NCI-H1436 treated with DMSO at 0.1 percent for 48 hours (cell line): ENCODE measurements around the gene TMTC4.
"Not testable (repeated sequence)": the region's sequence is repeated elsewhere in the genome, so short reads cannot be mapped to it uniquely, and the experiment has no call there.

Experiments used
- DNase-seq: peaks from one replicate; lab custom pipeline; 2025; lab: John Stamatoyannopoulos, UW

The TMTC4 gene

DNA sequence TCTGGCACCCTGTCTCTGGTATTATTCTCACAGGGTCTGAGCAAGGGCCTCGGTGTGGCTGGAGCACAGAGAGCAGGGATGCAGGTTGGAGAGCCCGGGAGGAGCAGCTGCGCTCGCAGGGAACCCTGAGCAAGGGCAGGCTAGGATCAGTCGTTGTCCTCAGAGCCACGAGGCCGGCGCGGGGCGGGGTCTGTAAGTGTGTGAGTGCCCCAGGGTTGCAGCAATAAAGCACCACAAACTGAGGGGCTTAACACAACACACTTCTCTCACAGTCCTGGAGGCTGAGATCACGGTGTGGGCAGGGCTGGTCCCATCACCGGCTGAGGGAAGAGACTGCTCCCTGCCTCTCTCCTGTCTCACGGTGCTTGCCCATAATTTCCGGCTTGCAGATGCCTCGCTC, 47.5 kb downstream of the TMTC4 start:
- DNase-seq, result no peak

DNA sequence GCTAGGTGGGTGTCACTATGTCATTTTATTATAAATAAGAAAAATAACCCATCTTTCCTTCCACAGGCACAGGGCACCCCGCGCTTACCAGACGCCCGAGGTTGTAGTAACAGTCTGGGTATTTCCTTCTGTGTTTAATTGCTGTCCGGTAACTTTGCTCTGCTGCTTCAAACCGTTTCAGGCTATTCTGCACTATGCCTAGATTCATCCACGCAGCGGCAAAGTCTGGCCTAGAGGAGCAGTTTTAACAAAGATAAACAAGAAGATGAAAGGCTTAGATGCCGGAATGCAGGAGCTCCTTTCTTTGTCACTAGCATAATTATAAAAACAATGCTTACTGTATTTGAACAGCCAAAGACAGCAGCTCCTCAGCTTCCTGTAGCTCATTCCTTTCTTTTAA, 49.1 kb downstream of the TMTC4 start:
- no peak for DNase-seq

DNA sequence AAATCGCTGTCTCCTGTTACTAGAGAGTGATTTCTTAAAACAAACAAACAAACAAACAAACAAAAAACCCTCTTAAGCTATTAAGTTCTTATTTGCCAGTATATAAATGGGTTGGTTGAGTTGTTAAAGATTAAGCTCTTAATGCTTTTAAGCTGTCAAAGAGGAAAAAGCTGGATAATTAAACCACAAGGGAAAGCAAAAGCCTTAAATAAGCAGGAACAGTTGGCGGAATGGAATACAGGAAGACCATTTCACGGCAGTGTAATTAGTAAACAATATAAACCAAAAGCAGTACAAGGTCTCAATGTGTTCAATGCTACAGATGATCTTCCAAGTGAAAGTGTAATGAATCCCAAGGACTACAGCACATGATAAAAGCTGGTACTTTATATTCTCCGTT, 53.8 kb downstream of the TMTC4 start:
- DNase-seq, result no peak

DNA sequence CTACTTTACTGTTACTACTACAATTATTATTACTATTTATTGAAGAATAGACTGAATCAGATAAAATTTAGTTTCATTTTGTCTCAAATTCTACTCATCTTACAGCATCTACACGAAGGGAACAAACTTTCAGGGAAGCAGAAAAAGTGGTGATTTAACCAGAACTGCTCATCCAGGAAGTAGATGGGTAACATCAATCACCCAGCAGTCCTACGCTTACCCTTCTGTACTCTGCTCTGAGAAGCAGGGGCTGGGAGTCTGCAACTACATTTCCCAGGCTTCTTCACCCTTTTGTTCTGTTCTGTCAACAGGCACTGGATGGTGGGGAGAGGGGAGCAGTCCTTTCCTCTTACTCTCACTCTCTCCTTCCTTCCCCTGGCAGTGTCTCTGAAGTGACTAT, 54.7 kb downstream of the TMTC4 start:
- DNase-seq, result no peak

DNA sequence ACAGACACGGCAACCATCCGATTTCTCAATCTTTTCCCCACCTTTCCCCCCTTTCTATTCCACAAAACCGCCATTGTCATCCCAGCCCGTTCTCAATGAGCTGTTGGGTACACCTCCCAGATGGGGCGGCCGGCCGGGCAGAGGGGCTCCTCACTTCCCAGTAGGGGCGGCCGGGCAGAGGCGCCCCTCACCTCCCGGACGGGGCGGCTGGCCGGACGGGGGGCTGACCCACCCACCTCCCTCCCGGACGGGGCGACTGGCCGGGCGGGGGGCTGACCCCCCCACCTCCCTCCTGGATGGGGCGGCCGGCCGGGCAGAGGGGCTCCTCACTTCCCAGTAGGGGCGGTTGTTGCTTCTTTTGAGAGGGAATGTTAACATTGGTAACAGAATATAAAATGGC, 55.7 kb downstream of the TMTC4 start:
- not testable (repeated sequence) for DNase-seq

DNA sequence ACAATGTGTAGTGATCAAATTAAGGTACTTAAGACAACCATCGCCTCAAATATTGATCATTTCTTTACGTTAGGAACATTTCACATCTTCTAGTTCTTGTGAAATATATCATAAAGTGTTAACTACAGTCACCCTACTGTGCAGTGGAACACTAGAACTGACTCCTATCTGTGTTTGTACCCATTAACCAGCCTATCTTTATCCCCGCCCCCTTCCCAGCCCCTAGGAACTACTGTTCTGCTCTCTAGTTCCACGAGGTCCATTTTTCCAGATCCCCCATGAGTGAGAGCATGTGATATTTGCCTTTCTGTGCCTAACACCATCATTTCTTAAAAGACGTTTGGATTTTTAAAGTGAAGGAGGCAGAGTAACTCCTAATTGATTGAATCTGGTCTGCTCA, 61.6 kb downstream of the TMTC4 start:
- DNase-seq, result no peak

DNA sequence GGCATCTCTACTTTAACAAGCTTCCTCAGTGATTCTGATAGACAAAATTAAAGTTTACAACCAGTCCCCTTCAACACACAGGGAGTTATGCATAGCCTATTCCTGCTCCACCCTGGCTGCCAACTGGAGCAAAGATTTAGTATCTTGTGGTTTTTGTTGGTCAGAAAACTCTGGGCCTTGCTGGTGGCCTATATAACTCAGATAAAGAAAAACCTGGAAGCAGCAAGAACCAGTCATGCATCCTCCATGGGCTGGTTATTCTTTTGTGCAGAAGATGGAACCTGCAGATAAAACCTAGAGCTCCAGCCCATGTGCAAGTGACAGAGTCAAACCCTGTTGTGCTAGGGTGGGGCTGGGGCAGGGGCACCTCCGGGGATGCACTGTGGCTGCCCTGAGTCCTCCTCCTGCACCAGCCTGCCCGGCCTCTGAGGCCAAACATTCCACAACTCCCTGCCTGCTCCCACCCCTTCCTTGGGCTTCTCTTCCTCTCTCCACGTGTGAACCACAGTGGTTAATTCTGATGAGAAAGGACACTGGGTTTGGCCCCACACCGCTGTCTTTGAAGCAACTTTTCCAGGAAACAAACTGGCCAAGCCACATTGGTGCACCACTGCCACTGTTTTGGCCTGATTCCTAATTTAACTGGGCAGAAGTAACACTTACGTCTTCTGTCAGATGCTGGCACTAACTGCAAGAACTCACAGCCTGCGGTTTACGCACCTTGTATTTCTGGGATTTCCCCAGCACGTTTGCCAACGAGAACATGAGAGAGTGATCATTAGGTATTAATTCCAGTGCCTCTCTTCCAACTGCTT, 62.7 kb downstream of the TMTC4 start:
- DNase-seq, result no peak

DNA sequence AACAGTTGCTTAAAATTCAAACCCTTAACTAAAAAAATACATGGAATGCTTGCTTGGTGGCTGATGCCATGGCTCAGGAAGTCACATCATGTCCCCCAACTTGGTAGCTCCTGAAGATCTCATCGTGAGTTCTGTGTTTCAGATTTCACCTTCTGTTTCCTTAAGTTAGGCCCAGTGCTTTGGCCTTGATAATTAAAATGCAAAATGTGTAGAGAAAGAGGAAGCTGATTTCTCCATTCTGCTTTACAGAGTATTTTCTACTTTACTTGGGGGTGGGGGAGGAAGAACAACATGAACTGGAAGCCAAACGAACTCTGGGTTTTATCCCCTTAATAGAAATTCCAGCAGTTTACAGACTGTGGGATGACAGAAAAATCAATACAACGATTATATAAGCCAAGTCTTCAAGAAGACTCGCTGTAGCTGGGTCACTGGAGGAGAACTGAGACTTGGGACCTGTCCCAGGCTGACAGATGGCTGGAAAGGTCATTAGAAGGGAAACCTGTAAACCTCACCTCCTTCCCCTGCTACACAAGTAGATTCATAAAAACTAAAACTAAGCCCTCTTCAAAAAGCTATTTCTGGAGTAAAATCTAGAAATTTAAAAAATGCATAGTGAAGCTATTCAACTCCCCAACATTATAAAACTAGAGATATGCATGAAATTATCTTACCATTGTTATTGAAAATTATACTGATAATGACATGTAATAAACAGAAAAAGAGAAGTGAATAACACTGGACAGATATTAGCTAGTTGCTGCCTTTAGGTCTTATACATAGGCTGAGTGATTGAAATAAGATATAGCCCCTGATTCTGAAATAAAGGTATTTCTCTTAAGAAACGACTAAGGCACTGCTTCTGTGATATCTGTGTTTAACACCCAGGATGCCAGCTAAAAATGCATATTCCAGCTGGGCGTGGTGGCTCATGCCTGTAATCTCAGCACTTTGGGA, 63.9 kb downstream of the TMTC4 start:
- DNase-seq, result no peak

DNA sequence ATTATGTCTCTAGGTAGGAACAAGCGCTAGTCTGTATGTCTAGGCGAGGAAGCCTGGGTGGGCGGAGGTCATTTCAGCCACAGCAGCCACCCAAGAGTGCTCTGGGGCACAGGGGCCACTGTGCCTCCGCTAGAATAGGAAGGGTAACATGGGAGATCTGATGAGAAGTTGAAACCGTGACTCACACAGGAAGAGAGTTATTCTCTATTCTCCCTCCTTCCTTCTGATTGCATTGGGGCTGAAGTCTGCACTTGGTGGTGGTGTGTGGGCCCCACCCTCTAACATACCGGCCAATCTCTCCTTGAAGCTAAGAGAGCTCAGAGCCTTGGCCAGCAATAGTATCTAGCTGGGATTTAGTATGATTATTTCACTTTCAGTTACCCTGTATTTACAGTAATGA, 65.7 kb downstream of the TMTC4 start:
- no peak for DNase-seq

DNA sequence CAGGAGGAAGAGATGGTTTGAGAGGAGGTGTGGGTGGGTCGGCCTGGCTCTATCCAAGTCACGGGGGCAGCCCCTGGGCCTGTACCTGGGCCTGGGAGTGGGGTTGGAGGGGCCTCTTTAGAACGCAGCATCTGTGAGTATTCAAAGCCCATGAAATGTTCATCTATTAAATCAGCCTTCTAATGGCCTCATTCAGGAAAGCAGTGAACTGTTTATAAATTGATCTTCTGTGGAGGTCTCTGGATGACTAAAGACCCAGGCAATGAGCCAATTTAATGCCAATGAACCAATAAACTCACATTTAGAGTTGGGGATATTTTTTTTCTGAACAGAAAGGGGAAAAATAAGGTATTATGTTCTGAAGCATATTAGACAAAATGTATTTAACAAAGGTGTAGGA, 66.1 kb downstream of the TMTC4 start:
- DNase-seq, result no peak

DNA sequence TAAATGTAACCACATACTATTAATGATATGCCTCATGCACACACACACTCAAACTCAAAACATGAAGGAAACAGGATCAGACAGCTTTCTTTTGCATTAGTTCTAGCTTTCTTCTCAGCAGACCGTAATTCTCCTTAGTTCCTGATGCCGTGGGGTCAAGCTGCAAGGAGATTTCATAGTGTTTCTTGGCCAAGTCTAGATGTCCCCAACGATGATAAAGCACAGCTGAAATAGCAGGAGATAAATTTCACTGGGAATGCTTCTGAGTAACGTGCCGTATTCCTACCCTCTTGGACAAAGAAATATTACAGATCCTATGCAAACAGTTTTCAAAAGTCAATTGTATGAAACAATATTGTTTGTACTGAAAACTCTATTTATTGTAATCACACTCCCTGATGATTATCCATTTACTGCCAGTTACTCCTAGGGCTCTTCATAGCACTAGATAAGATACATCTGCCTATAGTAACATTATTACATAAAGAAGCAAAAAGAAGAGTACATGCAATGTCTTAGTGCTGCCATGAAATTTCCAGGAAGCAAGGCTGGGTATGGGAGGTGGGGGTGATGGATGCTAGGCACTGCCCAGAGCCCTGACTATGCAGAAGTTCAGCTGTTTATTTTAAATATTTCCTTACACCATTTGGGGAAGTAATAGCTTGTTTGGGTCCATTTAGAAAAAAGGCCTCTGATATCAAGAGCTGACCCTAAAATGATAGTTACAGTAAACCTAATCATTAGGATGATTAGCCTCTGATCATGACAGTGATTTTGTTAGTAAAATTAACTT, 69.5 kb downstream of the TMTC4 start:
- no peak for DNase-seq

DNA sequence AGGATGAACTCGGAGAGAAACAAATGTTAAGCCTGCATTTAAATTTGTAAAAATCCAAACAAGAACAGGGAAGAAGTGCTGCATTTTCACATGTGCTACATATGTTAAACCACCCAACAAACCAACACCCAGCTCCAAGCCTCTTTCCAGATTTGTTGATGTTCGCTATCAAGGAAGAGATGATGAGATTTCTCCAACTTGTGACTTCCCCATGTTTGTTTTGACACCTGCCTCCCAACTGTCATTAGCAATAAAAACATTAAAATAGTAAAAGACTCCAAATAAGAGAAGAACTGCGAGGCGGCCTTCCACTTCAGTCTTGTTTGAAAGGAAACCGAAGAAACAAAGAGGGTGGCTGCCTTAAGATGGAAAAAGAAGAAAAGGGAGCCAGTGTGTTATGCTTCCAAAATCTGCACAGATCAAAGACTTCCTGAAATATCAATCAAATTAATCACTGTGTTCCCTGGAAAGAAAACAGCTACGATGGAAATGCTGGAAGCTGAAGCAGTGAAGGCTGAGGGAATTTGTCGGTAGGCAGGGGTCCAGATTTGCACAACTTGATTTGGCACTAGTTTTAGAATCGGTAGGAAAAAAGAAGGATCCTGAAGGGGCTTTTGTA, 72.0 kb downstream of the TMTC4 start:
- DNase-seq, result no peak

DNA sequence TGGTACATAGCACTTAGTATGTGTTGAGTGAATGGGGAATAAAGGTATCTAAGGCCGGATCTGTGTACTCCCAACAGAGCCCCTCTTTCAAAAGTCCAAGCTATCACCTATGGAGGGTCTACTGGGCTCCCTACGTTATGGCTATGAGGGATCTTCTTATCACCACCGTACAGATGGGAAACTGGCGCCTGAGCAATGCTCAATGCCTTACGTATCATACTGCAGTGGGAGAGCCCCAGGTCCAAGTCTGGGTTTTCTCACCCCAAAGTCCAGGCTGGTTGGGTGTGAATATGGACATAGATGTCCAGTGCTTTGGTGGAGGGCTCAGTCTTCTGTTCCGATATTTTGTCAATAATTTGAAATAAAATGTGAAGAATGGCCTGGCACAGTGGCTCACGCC, 72.9 kb downstream of the TMTC4 start:
- no peak for DNase-seq

DNA sequence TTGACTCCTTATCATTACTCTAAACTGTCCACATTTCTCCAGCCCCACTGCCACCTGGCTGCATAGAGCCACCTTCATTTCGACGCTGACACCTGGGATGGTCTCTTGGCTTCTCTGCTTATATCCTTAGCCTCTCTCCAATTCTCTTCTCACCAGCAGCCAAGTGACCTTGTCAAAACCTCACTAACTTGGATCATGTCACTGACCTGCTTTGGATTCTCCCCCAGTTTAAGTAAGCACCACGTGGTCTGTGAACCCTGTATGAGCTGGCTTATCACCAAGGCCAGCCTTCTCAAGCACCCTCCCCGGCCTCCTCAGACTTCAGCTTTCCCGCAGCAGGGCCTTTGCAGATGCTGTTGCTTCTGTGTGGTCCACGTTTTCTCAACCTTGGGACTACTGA, 73.7 kb downstream of the TMTC4 start:
- no peak for DNase-seq

DNA sequence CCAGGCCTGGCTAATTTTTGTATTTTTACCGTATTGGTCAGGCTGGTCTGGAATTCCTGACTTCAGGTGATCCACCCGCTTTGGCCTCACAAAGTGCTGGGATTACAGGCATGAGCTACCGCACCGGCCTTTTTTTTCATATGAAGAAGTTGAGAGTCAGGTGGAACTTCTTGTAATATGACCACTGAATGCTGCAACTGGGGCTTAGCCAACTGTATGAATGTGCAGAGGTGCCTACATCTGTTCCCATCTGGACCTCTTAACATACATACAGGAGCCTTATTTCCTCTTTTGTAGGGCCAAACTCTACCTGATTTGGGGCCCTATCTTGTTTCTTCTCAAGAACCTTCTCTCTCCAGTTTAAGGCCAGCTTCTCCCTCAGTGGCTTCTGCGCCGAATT, 74.1 kb downstream of the TMTC4 start:
- no peak for DNase-seq

DNA sequence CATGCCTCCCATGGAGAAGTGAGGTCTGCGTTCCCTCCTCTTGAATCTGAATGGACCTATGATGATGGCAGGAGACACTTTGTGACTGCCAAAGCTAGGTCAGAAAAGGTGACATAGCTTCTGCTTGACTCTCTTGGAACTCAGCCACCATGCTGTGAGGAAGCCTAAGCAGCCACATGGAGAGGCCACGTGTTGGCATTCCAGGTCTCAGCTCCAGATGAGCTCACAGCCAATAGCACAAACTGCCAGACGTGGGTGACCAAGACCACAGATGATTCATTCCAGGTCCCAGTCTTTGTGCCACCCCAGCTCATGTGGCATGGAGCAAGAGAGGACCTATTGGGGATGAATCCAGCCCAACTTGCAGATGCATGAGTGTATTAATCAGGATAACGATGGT, 77.3 kb downstream of the TMTC4 start:
- no peak for DNase-seq

DNA sequence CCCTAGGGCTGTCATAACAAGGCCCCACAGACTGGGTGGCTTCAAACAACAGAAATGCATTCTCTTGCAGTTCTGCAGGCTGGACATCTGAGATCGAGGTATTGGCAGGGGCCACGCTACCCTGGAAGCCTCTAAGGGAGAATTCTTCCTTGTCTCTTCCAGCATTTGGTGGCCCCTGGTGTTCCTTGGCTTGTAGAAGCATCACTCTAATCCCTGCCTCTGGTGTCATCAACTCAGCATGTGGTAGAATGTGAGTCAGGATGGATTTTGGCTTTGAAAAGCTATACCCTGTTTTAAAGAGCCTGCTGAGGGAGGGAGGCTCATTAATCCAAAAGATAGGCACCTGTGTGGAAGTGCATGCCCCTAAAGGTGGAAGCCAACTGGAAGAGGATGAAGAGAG, 78.1 kb downstream of the TMTC4 start:
- DNase-seq, result no peak

DNA sequence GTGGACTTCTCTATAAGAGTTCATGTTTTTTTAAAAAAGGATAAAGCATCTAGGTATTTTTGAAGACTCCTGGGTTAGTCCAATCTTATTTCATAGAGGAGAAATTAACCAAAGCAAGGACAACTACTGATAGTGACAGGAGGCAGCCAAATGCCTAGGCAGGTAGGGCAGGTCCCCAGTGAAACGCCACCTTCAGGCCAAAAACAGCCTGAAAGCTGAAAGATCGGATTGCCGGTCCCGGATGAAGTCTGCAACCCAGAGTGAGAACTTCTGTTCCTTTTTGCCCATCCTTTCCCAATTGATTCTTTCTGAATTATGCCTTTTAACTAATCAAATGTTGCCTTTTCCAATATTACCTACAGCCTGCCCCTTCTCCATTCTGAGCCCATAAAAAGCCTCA, 79.9 kb downstream of the TMTC4 start:
- no peak for DNase-seq

DNA sequence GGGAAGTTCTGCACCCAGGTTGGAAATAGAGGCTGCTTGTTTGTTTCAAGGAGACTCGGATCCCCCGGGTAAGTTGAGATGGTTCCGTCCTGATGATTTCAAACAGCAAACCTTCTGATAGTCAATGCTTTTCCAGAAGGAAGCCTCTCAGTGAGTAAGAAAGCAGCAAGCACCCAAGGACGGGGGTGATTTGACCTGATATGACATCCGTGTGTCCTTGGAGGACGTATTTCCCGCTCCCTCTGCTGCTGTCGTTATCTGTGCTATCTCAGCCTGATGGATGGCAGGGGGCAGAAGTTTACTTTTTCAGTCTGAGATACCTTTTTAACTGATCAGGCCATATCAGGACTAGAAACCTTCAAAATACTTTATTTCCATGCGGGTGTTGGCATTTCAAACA, 80.3 kb downstream of the TMTC4 start:
- DNase-seq, result no peak

DNA sequence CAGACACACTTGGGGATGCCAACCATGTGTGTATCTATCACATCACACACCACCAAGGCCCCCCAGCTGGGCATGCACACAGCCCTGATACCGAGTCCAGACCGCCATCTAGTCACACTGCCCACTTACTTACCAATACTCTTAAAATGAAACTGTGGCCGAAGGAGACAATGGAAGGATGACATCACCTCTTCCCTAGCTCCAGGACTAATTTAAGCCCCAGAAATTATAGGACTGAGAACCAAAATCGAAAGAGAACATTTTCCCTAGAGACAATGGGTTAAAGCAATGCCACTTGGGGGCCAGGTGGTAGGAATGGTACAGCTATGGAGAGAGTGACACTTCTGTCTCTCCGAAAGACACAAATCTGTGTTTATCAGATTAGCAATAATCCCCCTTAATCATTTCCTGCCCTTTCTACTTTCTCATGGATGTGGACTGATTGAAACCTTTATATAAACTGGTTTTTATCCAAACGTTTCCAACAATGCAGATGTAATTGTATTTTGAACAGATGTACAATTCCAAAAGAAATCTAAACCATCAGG, 85.3 kb downstream of the TMTC4 start:
- no peak for DNase-seq

DNA sequence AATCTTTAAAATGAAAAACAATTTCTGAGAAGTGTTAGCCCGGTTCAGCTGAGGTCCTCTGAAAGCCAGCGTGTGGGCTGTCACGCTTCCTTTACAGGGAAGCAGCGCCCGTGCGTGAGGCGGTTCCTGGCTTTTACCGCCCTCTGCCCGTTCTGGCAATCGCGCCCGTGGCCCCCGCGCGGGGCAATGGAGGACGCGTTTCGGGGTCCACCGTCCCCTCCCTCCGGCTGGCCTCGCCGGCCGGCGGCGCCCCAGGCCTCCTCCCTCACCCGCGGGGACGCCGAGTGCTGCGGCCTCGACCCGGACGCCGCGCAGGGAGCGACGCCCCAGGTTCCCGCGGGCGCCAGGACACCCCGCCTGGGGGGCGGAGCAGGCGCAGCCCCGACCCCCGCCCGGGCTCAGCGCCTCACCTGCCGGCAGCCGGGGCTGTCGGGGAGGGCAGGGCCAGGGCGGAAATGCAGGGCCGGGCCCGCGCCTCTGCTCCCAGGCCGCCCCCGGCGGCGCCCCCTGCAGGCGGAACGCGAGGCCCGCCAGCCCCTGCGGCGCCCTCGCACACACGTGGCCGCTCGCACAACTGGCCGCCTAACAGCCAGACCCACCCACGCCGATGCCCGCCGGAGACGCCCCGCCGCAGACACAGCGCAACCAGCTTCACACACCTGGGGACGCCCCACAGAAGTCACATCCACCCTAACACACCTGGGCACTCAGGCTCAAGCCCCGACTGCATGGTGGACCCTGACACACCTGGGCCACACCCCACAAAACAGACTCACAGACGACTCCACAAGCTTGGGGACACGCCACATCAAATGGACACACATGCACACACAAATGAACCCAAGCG, 86.0 kb downstream of the TMTC4 start, which contains the start of gene GGACT:
GGACT (minus strand) TSS at position 459 of the 847 bp plus-strand sequence. CDS start 56,198 bp downstream, outside the sequence.
- DNase-seq, result no peak
